Adrenal gland (tissue), 12 donors: ENCODE measurements around the gene PTCH1. TPM values are rescaled to one million over a fixed set of nuclear protein-coding genes. Genes with fewer than 3 reads are reported as not detected.

Experiments used
- DNase-seq, 7 donors: peaks; one replicate each; pipeline ENCODE4 v3.0.0-alpha.2; 2019 to 2020
- H3K27ac ChIP-seq, 5 donors: fragments of 200-600 bp; sonication (generic) in 4 of 5; 1 replicate in 3 of 5; 2 replicates in 2 of 5; pipeline versions ENCODE4 v1.5.1 to v1.8.0; 2016 to 2020; ENCODE audit warnings: mild to moderate bottlenecking in 1 of 5
- H3K27me3 ChIP-seq: fragments of 200-600 bp; 2 replicates; pipeline ENCODE4 v1.8.0; 2021
- H3K36me3 ChIP-seq, 2 donors: fragments of 200-600 bp; replicated peaks in 1 of 2; 1 replicate in 1 of 2; 2 replicates in 1 of 2; pipeline versions ENCODE4 v1.5.1 to v1.8.0; 2018 to 2022
- H3K4me1 ChIP-seq, 2 donors: fragments of 200-600 bp; replicated peaks in 1 of 2; 1 replicate in 1 of 2; 2 replicates in 1 of 2; pipeline versions ENCODE4 v1.5.1 to v1.8.0; 2018 to 2021
- H3K4me3 ChIP-seq, 4 donors: fragments of 200-600 bp; sonication (generic) in 3 of 4; one replicate each; pipeline ENCODE4 v1.5.1; 2016 to 2018
- H3K9me3 ChIP-seq, 3 donors: fragments of 200-600 bp; sonication (generic) in 1 of 3; replicated peaks in 1 of 3; 1 replicate in 2 of 3; 2 replicates in 1 of 3; pipeline versions ENCODE4 v1.5.1 to v1.8.0; 2016 to 2021
- CTCF ChIP-seq, 6 experiments: fragments of 450-650 bp in 4 of 6; fragments of 200-600 bp in 2 of 6; sonication (generic) in 1 of 6; IDR thresholded peaks; 1 replicate in 5 of 6; 2 replicates in 1 of 6; pipeline versions ENCODE4 v1.5.1 to v1.8.0; 2016 to 2021; ENCODE audit warnings: antibody characterized with exemption in 6 of 6, mild to moderate bottlenecking in 2 of 6, moderate library complexity in 1 of 6
- POLR2A ChIP-seq, 2 donors: fragments of 450-650 bp; IDR thresholded peaks; one replicate each; pipeline ENCODE4 v1.6.1; 2017; ENCODE audit warnings: antibody characterized with exemption in 2 of 2, mild to moderate bottlenecking in 2 of 2, moderate library complexity in 1 of 2
- WGBS, 4 donors: extraction: QIAGEN DNeasy Blood & Tissue Kit in 2 of 4; methylation state at CpG; one replicate each; pipeline versions ENCODE4 v1.1.5 to v1.1.7; 2013 to 2017; 5-methylcytosine and 5-hydroxymethylcytosine counted together
- intact Hi-C, 2 donors: fragments of 100-400 bp; cut with DNase I; formaldehyde crosslinking; loops; one replicate each; pipeline versions ENCODE4 v1.14.1 to v1.15.0; 2022 to 2023
- polyA plus RNA-seq, 3 donors: library from polyadenylated mRNA; stranded (reverse); fragments of 200-250 nt in 2 of 3; fragments of 350-450 nt in 1 of 3; fragmentation: Illumina TruSeq in 1 of 3; extraction: RNeasy Lipid Tissue Mini Kit (QIAGEN cat#74804) in 1 of 3; gene quantifications; one replicate each; pipeline ENCODE4 v1.2.3, GENCODE V29; 2013 to 2014
- total RNA-seq, 9 donors: library from RNA; depleted of rRNA in 4 of 9; stranded (reverse); fragments of >200 nt in 4 of 9; fragments of 120-200 nt in 1 of 9; fragmentation: NEBNext Ultra II Directional in 1 of 9; extraction: Animal tissue kit (Norgen Biotek cat#: 25700) in 1 of 9; gene quantifications; one replicate each; pipeline versions ENCODE4 v1.1.0 to v1.2.4, GENCODE V29; 2013 to 2023
- donor health status: healthy with polysubstance abuse.
- donor health status: Bipolar disorder and iron deficiency.
- donor health status: DM: yes; HTN: yes; CAD: no.
- donor health status: DM: no; HTN: no; CAD: no.
- donor health status: DM: no; HTN: no; CAD: no.
- donor health status: DM: yes; HTN: yes; CAD: no.

Gene PTCH1
- total and polyA plus RNA-seq, 12 donors = 2.5 to 29.8 (median 9.7) TPM

GRCh38 chr9:95483431-95483830 lies 33.3 kb downstream of the PTCH1 start:
- Histone ChIP-seq H3K27me3 (no peaks in the 10 kb centered on the region), H3K27ac (no peak overlapping the region), H3K4me3 (no peak overlapping the region), H3K9me3 (no peaks in the 10 kb centered on the region), H3K4me1 (no peaks in the 10 kb centered on the region), H3K36me3 (peaks cover 0 to 12% of the 10 kb centered on the region in 2 donors)
- DNase-seq = no peak
- 89 to 92% (median 91%) methylated on average over 6 of the region's 6 CpGs for WGBS, 4 donors
- TF ChIP-seq POLR2A (IDR thresholded peaks at IDR 0.05) (no peak), CTCF (IDR thresholded peaks at IDR 0.05) (no peak)
- intact Hi-C loops = no loop called here

GRCh38 chr9:95482621-95483020 lies 34.1 kb downstream of the PTCH1 start:
- peaks cover 0 to 15% of the 10 kb centered on the region in 2 donors for H3K36me3 ChIP-seq
- H3K4me3 ChIP-seq = no peak overlapping the region
- H3K4me1 ChIP-seq = no peaks in the 10 kb centered on the region
- 92 to 99% (median 98%) methylated on average over 3 of the region's 3 CpGs for WGBS, 4 donors
- DNase-seq = no peak
- intact Hi-C loops = no loop called here
- no peaks in the 10 kb centered on the region for H3K27me3 ChIP-seq
- H3K9me3 ChIP-seq = no peaks in the 10 kb centered on the region
- no peak overlapping the region for H3K27ac ChIP-seq
- TF ChIP-seq CTCF (IDR thresholded peaks at IDR 0.05) = no peak
- no peak for TF ChIP-seq POLR2A (IDR thresholded peaks at IDR 0.05)

GRCh38 chr9:95481000-95481399 lies 35.8 kb downstream of the PTCH1 start:
- intact Hi-C loops = no loop called here
- Histone ChIP-seq H3K27me3 (no peaks in the 10 kb centered on the region), H3K9me3 (no peaks in the 10 kb centered on the region), H3K4me3 (no peak overlapping the region), H3K36me3 (peaks cover 0 to 30% of the 10 kb centered on the region in 2 donors), H3K27ac (no peak overlapping the region), H3K4me1 (no peaks in the 10 kb centered on the region)
- DNase-seq = no peak
- TF ChIP-seq CTCF (IDR thresholded peaks at IDR 0.05) (no peak), POLR2A (IDR thresholded peaks at IDR 0.05) (no peak)
- 77 to 93% (median 90%) methylated on average over 2 of the region's 2 CpGs for WGBS, 4 donors

DNA sequence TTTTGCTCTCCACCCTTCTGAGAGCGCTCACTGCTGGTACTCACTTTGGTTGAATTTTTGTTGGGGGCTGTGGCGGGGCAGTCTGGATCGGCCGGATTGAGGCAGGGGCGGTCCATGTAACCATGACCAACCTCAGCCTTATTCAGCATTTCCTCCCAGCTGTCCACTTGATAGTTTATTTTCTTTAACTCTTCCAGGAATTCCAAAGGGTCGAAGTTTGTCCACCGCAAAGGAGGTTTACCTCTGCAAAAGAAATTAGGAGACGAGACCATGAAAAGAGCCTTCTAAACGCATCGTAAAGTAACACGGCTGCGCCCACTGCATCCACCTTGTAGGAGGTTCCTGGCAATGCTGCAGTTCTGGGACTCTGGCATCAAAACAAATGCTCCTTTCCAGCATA lies 36.4 kb downstream of the PTCH1 start:
- TF ChIP-seq CTCF (IDR thresholded peaks at IDR 0.05) = no peak
- TF ChIP-seq POLR2A (IDR thresholded peaks at IDR 0.05) = no peak
- no peaks in the 10 kb centered on the region for H3K27me3 ChIP-seq
- intact Hi-C loops = no loop called here
- H3K4me1 ChIP-seq = no peaks in the 10 kb centered on the region
- H3K4me3 ChIP-seq = no peak overlapping the region
- 85 to 89% (median 88%) methylated on average over 12 of the region's 12 CpGs for WGBS, 4 donors
- DNase-seq = no peak
- no peaks in the 10 kb centered on the region for H3K9me3 ChIP-seq
- H3K27ac ChIP-seq = no peak overlapping the region
- peaks cover 0 to 37% of the 10 kb centered on the region in 2 donors for H3K36me3 ChIP-seq
